H1 (cell line): ENCODE results near the gene BIRC7. TPM values are rescaled to one million over a fixed set of nuclear protein-coding genes. Genes with fewer than 3 reads are reported as not detected.
A peak's percentile ranks its signal among the peaks of the same experiment; 100 is the strongest.

Experiments used
- CTCF ChIA-PET: fragments of 300-600 bp; sonication (Branson Sonifier 250); formaldehyde crosslinking; loops from one replicate; lab custom pipeline; 2021; ENCODE audit not compliant: partially characterized antibody; lab: Charles Lee
- POLR2A ChIA-PET: fragments of 300-600 bp; sonication (Branson Sonifier 250); formaldehyde crosslinking; loops from one replicate; lab custom pipeline; 2021; ENCODE audit warnings: inconsistent platforms; ENCODE audit not compliant: partially characterized antibody; lab: Charles Lee
- DNase-seq, 2 experiments: peaks; one replicate each; pipeline versions ENCODE4 v3.0.0 to v3.0.0-alpha.2; 2010 to 2022; ENCODE audit warnings: low spot score in 2 of 2, low read depth in 1 of 2, mixed read lengths in 1 of 2
- FAIRE-seq: peaks from 2 replicates; lab custom pipeline; 2011; peaks lifted over from hg19 to GRCh38; lab: Jason Lieb, UNC
- H2AFZ ChIP-seq: 2 replicates; pipeline ENCODE4 v1.8.1; 2012; ENCODE audit warnings: low read length, inconsistent platforms
- H2AK5ac ChIP-seq: 2 replicates; pipeline ENCODE4 v1.6.1; 2013; ENCODE audit warnings: low read depth, low read length
- H2BK120ac ChIP-seq: replicated peaks from 2 replicates; pipeline ENCODE3; 2013; ENCODE audit warnings: low read depth, low read length, inconsistent platforms
- H2BK12ac ChIP-seq: 2 replicates; pipeline ENCODE4 v1.6.1; 2013; ENCODE audit warnings: low read depth, low read length
- H2BK15ac ChIP-seq: 2 replicates; pipeline ENCODE4 v1.6.1; 2013; ENCODE audit warnings: low read length
- H2BK20ac ChIP-seq: 2 replicates; pipeline ENCODE4 v1.6.1; 2013; ENCODE audit warnings: low read length
- H2BK5ac ChIP-seq: 2 replicates; pipeline ENCODE4 v1.6.1; 2013; ENCODE audit warnings: low read depth, low read length
- H3K14ac ChIP-seq: 2 replicates; pipeline ENCODE4 v1.6.1; 2013; ENCODE audit warnings: inconsistent platforms; ENCODE audit not compliant: insufficient read length
- H3K18ac ChIP-seq: 2 replicates; pipeline ENCODE4 v1.6.1; 2013; ENCODE audit warnings: low read length; ENCODE audit errors: extremely low read depth
- H3K23ac ChIP-seq: 2 replicates; pipeline ENCODE4 v1.6.1; 2013; ENCODE audit warnings: inconsistent platforms; ENCODE audit not compliant: insufficient read length
- H3K23me2 ChIP-seq: 2 replicates; pipeline ENCODE4 v1.6.1; 2013; ENCODE audit warnings: low read depth, low read length
- H3K27ac ChIP-seq: 2 replicates; pipeline ENCODE4 v1.6.1; 2011; ENCODE audit warnings: low read depth, low read length, inconsistent platforms
- H3K27me3 ChIP-seq, 4 experiments: replicated peaks in 1 of 4; 1 replicate in 1 of 4; 2 replicates in 3 of 4; pipeline versions ENCODE4 v1.6.1 to v1.8.1; 2011 to 2013; ENCODE audit warnings: low read length in 3 of 4, mild to moderate bottlenecking in 3 of 4, inconsistent platforms in 2 of 4, mixed read lengths in 2 of 4, moderate library complexity in 1 of 4; ENCODE audit not compliant: control insufficient read depth in 3 of 4, insufficient read depth in 3 of 4; ENCODE audit errors: extremely low read depth in 1 of 4
- H3K36me3 ChIP-seq, 4 experiments: 2 replicates each; pipeline versions ENCODE4 v1.6.1 to v1.8.1; 2011 to 2013; ENCODE audit warnings: mild to moderate bottlenecking in 4 of 4, low read length in 3 of 4, moderate library complexity in 2 of 4, control low read depth in 1 of 4, inconsistent platforms in 1 of 4; ENCODE audit not compliant: insufficient read depth in 4 of 4, control insufficient read depth in 2 of 4
- H3K4ac ChIP-seq: replicated peaks from 2 replicates; pipeline ENCODE3; 2013; ENCODE audit warnings: low read length, low read depth, mixed read lengths, inconsistent platforms; ENCODE audit not compliant: insufficient read length
- H3K4me1 ChIP-seq, 4 experiments: replicated peaks in 1 of 4; 1 replicate in 1 of 4; 2 replicates in 3 of 4; pipeline versions ENCODE4 v1.6.1 to v1.8.1; 2011 to 2013; ENCODE audit warnings: low read length in 3 of 4, inconsistent platforms in 2 of 4, mixed read lengths in 1 of 4; ENCODE audit not compliant: insufficient read depth in 4 of 4, control insufficient read depth in 3 of 4
- H3K4me2 ChIP-seq, 2 experiments: 2 replicates each; pipeline versions ENCODE4 v1.6.1 to v1.8.1; 2011 to 2013; ENCODE audit warnings: low read depth in 2 of 2, low read length in 2 of 2, control low read depth in 1 of 2, inconsistent platforms in 1 of 2, mild to moderate bottlenecking in 1 of 2; ENCODE audit not compliant: insufficient read depth in 1 of 2
- H3K4me3 ChIP-seq, 4 experiments: fragments of 200-600, 300-600 bp in 1 of 4; sonication (generic), shearing (Covaris generic), sonication (Bioruptor Twin) in 1 of 4; 2 replicates each; pipeline versions ENCODE4 v1.5.1 to v1.8.1; 2011 to 2016; ENCODE audit warnings: low read length in 4 of 4, low read depth in 3 of 4, control low read depth in 2 of 4, inconsistent platforms in 2 of 4, mild to moderate bottlenecking in 2 of 4, mixed read lengths in 1 of 4, moderate library complexity in 1 of 4; ENCODE audit not compliant: insufficient read depth in 2 of 4; ENCODE audit errors: extremely low read depth in 1 of 4
- H3K56ac ChIP-seq: replicated peaks from 2 replicates; pipeline ENCODE3; 2013; ENCODE audit warnings: low read depth, mild to moderate bottlenecking, mixed read lengths, low read length, inconsistent platforms; ENCODE audit not compliant: insufficient read length
- H3K79me1 ChIP-seq: 2 replicates; pipeline ENCODE4 v1.6.1; 2013; ENCODE audit warnings: low read depth, low read length, control low read depth
- H3K79me2 ChIP-seq, 2 experiments: 2 replicates each; pipeline versions ENCODE4 v1.6.1 to v1.8.1; 2012 to 2013; ENCODE audit warnings: low read length in 2 of 2, mild to moderate bottlenecking in 2 of 2, inconsistent platforms in 1 of 2; ENCODE audit not compliant: insufficient read depth in 2 of 2, control insufficient read depth in 1 of 2
- H3K9ac ChIP-seq, 4 experiments: replicated peaks in 1 of 4; 1 replicate in 1 of 4; 2 replicates in 3 of 4; pipeline versions ENCODE4 v1.6.1 to v1.8.1; 2011 to 2013; ENCODE audit warnings: low read depth in 3 of 4, low read length in 3 of 4, control low read depth in 2 of 4, mild to moderate bottlenecking in 2 of 4, moderate library complexity in 2 of 4, inconsistent platforms in 1 of 4; ENCODE audit errors: extremely low read depth in 1 of 4
- H3K9me3 ChIP-seq, 2 experiments: 2 replicates each; pipeline versions ENCODE4 v1.6.1 to v1.8.1; 2012 to 2013; ENCODE audit warnings: mild to moderate bottlenecking in 2 of 2, moderate library complexity in 2 of 2, control low read depth in 1 of 2, inconsistent platforms in 1 of 2, low read depth in 1 of 2, low read length in 1 of 2, mixed read lengths in 1 of 2; ENCODE audit not compliant: insufficient read depth in 2 of 2
- H4K20me1 ChIP-seq, 2 experiments: replicated peaks in 1 of 2; 2 replicates each; pipeline versions ENCODE3 to v1.8.1; 2011 to 2013; ENCODE audit warnings: inconsistent platforms in 2 of 2, low read length in 2 of 2, mild to moderate bottlenecking in 1 of 2; ENCODE audit not compliant: insufficient read depth in 2 of 2, control insufficient read depth in 1 of 2
- H4K5ac ChIP-seq: 2 replicates; pipeline ENCODE4 v1.6.1; 2013; ENCODE audit warnings: low read length, low read depth, mixed read lengths, inconsistent platforms; ENCODE audit not compliant: insufficient read length
- H4K8ac ChIP-seq: 2 replicates; pipeline ENCODE4 v1.8.0; 2013; ENCODE audit warnings: mild to moderate bottlenecking, moderate library complexity, low read length, inconsistent platforms; ENCODE audit not compliant: insufficient read depth; ENCODE audit errors: extremely low read depth
- H4K91ac ChIP-seq: replicated peaks from 2 replicates; pipeline ENCODE3; 2013; ENCODE audit warnings: low read length, mixed read lengths, inconsistent platforms; ENCODE audit not compliant: insufficient read length
- BCL11A ChIP-seq, 2 experiments: IDR thresholded peaks; one replicate each; pipeline ENCODE4 v1.6.1; 2011; ENCODE audit warnings: low read depth in 2 of 2, low read length in 2 of 2, mild to moderate bottlenecking in 2 of 2
- BRCA1 ChIP-seq: IDR thresholded peaks from 2 replicates; pipeline ENCODE4 v1.6.1; 2012; ENCODE audit warnings: low read depth, low read length, improper control_type of control experiment
- GTF2F1 ChIP-seq: IDR thresholded peaks from 2 replicates; pipeline ENCODE4 v1.6.1; 2012; ENCODE audit warnings: low read depth, low read length, improper control_type of control experiment, borderline replicate concordance
- HDAC6 ChIP-seq: IDR thresholded peaks from one replicate; pipeline ENCODE4 v1.7.1; 2012; ENCODE audit warnings: low read depth, mild to moderate bottlenecking, inconsistent platforms, low read length, moderate library complexity
- SIN3A ChIP-seq, 2 experiments: IDR thresholded peaks in 1 of 2; conservative IDR thresholded peaks in 1 of 2; 2 replicates each; pipeline ENCODE4 v1.6.1; 2011 to 2012; ENCODE audit warnings: low read length in 2 of 2, improper control_type of control experiment in 1 of 2, low read depth in 1 of 2, mild to moderate bottlenecking in 1 of 2
- SIX5 ChIP-seq: IDR thresholded peaks from 2 replicates; pipeline ENCODE4 v1.6.1; 2011; ENCODE audit warnings: mild to moderate bottlenecking, low read depth, low read length
- ZNF274 ChIP-seq: IDR thresholded peaks from 2 replicates; pipeline ENCODE4 v1.7.0; 2012; ENCODE audit warnings: low read length, borderline replicate concordance; ENCODE audit errors: extremely low read depth
- WGBS, 2 experiments: shearing (Covaris generic) in 1 of 2; methylation state at CpG; one replicate each; pipeline versions ENCODE4 v1.1.6 to v1.1.7; 2013 to 2015; ENCODE audit warnings: low lambda C conversion rate in 2 of 2, mixed read lengths in 2 of 2, inconsistent platforms in 1 of 2, low coverage in 1 of 2, missing lambda C conversion rate in 1 of 2; ENCODE audit not compliant: insufficient replicate concordance in 2 of 2, insufficient coverage in 1 of 2, insufficient read length in 1 of 2; ENCODE audit errors: extremely low coverage in 1 of 2, missing lambda C conversion rate in 1 of 2; 5-methylcytosine and 5-hydroxymethylcytosine counted together
- polyA plus RNA-seq, 7 experiments: library from polyadenylated mRNA; depleted of rRNA in 3 of 7; stranded (reverse) in 5 of 7; unstranded in 2 of 7; fragments of >200 nt in 5 of 7; fragments of 200-250 nt in 2 of 7; gene quantifications; 1 replicate in 5 of 7; 2 replicates in 1 of 7; 4 replicates in 1 of 7; pipeline versions ENCODE4 v1.2.1 to v1.2.3, GENCODE V29; 2011 to 2013; ENCODE audit warnings: missing spikeins in 2 of 7, mixed read lengths in 2 of 7
- total RNA-seq: library from RNA; stranded (reverse); fragmentation: NEBNext Ultra II Directional; extraction: Animal tissue kit (Norgen Biotek cat#: 25700); gene quantifications from 2 replicates; pipeline ENCODE4 v1.2.1, GENCODE V29; 2021
- TF ChIP-seq, protein P1 (sequence below): IDR thresholded peaks from 2 replicates; pipeline ENCODE4 v1.6.1; 2012; ENCODE audit warnings: inconsistent platforms

BIRC7 gene
- total and polyA plus RNA-seq, 2 of the 8 experiments (the other 6 are each of a cell fraction or from before 2014, with no cell fraction given) = 0.11 to 0.41 TPM

- no peak overlapping the region for H3K4me2 ChIP-seq
- no peak overlapping the region for H2AFZ ChIP-seq
- H3K9ac ChIP-seq = no peak overlapping the region
- no peak overlapping the region for H3K4me3 ChIP-seq
- H2AK5ac ChIP-seq = no peak overlapping the region
- H3K14ac ChIP-seq = no peak overlapping the region
- H4K5ac ChIP-seq = no peak overlapping the region
- TF ChIP-seq SIN3A (conservative IDR thresholded peaks at IDR 0.05 in 1 of 2, IDR thresholded peaks at IDR 0.05 in 1 of 2; ENCODE audit: low read depth in 1 of 2, low read length in 2 of 2) (no peak), HDAC6 (no peak), BCL11A (IDR thresholded peaks at IDR 0.05; ENCODE audit: low read depth in 2 of 2, low read length in 2 of 2) (no peak), ZNF274 (no peak), BRCA1 (no peak), SIX5 (no peak), GTF2F1 (no peak)
- TF ChIP-seq, protein P1, sequence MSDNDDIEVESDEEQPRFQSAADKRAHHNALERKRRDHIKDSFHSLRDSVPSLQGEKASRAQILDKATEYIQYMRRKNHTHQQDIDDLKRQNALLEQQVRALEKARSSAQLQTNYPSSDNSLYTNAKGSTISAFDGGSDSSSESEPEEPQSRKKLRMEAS = no peak
- H4K20me1 ChIP-seq = no peaks in the 10 kb centered on the region
- H3K9me3 ChIP-seq = no peaks in the 10 kb centered on the region
- peaks cover 0 to 20% (median 13%) of the 10 kb centered on the region in 4 experiments; a peak in 5 of 7 replicates for H3K4me1 ChIP-seq
- H2BK120ac ChIP-seq = no peak overlapping the region
- H3K23me2 ChIP-seq = no peaks in the 10 kb centered on the region
- no peaks in the 10 kb centered on the region; the same call in 1 of the 2 replicates for H3K79me1 ChIP-seq
- DNase-seq = no peak
- H3K56ac ChIP-seq = no peak overlapping the region
- H3K79me2 ChIP-seq = no peaks in the 10 kb centered on the region
- peak overlapping the region; percentile 30 for H4K91ac ChIP-seq
- no peak overlapping the region for H3K4ac ChIP-seq
- H3K18ac ChIP-seq = no peak overlapping the region; the same call in 1 of the 2 replicates
- H3K36me3 ChIP-seq = no peaks in the 10 kb centered on the region
- H3K23ac ChIP-seq = no peak overlapping the region
- no peak overlapping the region for H2BK20ac ChIP-seq
- ChIA-PET POLR2A (interaction anchor here (0.9 to 1.8 kb wide), 2 partner anchors 24 to 57 kb away, joined by 3 read pairs; no protein-coding TSS in a partner anchor), CTCF (interaction anchor here (0.6 to 7.0 kb wide), 8 partner anchors 11 to 142 kb away, joined by 3 to 103 read pairs (median 8); partner anchors contain the start of gene BIRC7)
- WGBS, 2 experiments = 89% methylated on average over 20 of the region's 24 CpGs; no CpG with 5 or more reads in 1 of the 2 experiments
- FAIRE-seq = no peak
- peak overlapping the region; percentile 73; the same call in 1 of the 2 replicates for H2BK5ac ChIP-seq
- 0 out of 2 replicates have a peak overlapping the region, but pooled peaks have one; percentile 60 for H2BK12ac ChIP-seq
- H3K27ac ChIP-seq = no peak overlapping the region
- no peak overlapping the region for H4K8ac ChIP-seq
- H2BK15ac ChIP-seq = no peak overlapping the region
- H3K27me3 ChIP-seq = peaks cover 0 to 11% (median 11%) of the 10 kb centered on the region in 4 experiments; a peak in 6 of 7 replicates
Measured at GRCh38 chr20:63247671-63248228, 12.0 kb downstream of the BIRC7 start.
